GM18511 (cell line): ENCODE measurements around the gene C6orf136.

Experiments
- ATAC-seq: cut with Tn5 transposase; IDR thresholded peaks from one replicate; pipeline ENCODE4 v1.9.1; 2021; ENCODE audit warnings: mild to moderate bottlenecking, moderate library complexity; ENCODE audit not compliant: unreplicated experiment

Gene C6orf136

DNA sequence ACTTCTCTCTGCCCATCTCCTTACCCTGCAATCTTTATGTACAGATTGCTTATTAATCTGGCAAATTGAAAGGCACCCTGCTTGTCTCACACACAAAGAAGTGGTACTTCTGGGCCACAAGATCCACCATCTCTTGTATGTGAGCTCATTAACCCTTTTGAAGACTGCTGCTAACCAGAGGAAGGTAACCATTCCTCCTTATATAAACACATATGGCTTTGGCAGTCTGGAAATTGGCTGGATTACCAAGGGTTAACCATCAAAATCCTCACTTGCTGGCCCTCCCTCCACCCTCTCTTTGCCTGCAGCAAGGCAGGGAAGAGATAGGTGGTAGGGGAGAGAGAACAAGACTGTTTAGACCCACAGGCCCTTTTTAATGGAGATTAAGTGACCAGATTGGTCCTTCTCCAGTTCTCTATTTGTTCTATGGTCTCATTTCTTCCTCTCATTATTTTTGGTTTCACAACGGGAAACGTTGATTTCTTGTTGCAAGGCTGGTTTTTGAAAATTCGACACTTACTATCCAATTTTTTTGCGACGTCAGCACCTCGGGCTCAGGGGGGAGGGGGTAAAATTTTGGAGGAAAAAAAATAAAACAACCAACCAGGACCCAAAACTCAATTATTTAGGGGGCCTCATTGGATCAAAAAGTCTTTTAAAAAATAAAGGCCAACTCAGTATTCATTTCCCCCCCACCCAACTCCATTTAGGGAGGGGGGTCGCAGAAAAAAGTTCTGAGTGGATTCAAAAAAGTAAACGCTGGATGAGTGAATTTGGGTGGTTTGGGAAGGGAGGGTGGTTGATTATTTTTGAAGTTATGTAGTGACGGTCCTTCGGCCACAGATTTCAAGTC is 30.7 kb upstream of the C6orf136 start:
- no peak for ATAC-seq

DNA sequence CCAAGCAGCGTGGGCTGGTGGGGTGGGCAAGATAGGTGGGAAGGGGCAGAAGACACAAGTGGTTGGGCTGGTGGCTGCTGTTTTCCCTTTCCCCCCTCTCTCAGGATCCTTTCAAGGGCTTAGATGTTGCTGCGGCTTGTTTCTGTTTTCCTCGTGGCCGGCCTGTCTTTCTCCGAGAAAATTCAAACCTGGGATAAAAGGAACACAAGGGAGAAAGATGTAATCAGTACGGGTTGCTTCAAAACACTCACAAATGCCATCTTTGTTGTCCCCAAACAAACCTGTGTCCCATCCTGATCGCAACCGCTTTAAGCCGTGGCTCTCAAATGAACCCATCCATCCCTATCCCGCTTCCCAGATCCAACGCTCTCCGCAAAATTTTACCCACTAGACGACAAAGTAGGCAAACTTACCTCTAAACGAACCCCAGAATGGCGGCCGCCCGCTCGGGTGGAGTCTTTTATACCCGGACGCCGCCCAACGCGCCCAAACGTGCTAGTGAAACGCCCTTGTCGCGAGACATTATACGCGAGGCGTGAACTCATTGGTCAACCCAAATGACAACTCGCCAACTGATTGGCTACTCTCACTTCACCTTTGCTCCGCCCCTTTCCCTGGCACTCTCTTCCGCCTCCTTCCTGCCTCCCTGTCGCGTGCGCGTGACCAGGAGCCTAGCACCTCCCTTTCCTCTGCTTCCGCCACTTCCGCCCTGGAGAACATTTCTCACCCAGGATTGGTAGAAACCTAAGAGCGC is 29.9 kb upstream of the C6orf136 start, which contains the start of gene PPP1R10:
PPP1R10 (minus strand) TSS at position 433 of the 754 bp plus-strand sequence. CDS start 7,299 bp downstream, outside the sequence.
- ATAC-seq, result peak; percentile 83

DNA sequence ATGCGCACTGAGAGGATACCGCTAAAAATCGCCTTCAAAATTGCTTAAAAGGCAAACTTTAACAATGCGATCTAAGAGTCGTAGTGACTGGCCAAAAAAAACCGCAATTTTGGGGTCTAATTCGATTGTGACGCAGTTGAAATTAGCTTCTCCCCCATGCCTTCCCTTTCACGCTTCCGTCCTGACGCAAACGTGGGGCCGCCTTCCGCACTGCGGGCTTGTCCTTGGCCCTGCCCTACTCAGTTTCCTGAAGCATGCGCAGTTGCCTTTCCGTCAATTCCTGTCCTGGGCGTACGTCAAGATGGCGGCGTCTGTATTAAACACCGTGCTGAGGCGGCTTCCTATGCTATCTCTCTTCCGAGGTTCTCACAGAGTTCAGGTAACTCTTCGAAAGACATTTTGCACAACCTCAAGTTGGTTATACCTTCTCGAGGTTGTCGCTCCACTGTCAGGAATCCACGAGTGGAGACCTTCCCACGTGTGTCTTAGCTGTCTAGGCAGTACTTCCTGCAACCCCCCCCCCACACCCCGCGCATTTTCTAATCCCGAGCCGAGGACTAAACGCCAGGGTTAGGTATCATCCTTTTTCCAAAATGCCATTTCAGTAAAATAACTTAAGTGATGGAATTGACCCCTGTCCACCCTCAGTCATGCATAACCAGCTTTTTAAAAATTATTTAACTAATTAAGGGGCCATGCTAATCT is 29.2 kb upstream of the C6orf136 start, which contains the start of gene MRPS18B:
MRPS18B (plus strand) TSS at position 276 of the 705 bp plus-strand sequence; CDS start at position 302, 26 bp downstream.
- peak; percentile 80 for ATAC-seq

DNA sequence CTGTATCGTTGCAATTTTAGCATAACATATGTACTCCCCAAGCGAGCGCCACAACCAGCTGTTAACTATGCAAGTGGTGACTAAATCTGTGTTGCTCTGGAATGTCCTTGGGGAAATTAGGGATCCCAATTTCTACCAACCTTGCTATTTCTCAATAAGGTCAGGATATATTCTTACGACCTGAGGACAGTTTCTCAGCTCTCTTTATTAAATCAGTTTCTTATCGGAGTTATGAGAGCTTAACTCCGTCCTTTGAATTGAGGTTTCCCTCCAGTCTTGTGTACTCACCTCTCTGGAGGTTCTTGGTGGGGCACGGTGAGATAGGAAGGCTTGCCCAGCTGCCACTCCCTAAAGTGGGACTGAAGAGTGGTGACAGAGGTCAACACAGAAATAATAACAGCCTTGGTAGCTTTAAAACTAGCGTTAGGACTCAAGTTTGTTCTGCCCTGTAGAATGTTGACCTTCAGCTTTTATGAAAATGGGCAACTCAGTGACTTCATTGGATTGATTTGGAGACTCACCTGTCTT is 28.6 kb upstream of the C6orf136 start:
- no peak for ATAC-seq

DNA sequence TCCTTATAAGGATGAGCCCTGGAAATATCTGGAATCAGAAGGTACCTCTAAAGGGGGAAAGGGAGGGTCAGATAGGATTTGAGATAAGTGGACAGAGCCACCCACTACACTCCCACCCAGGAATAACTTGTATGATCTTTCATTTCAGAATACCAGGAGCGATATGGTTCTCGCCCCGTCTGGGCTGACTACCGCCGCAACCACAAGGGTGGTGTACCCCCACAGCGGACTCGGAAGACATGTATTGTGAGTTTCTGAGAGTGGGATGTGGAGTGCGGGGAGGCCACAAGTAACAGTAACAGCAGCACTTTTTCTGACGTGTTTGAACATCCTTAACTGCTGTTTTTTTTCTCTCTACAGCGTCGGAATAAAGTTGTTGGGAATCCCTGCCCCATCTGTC is 27.4 kb upstream of the C6orf136 start:
- no peak for ATAC-seq

DNA sequence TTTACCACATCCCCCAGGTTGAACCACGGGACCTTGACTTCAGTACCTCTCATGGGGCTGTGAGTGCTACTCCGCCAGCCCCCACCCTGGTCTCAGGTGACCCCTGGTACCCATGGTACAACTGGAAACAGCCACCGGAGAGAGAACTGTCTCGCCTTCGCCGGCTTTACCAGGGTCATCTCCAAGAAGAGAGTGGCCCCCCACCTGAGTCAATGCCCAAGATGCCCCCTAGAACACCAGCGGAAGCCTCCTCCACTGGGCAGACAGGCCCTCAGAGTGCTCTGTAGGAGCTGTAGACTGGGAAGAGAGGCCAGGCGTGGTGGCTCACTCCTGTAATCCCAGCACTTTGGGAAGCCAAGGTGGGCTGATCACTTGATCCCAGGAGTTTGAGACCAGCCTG is 21.4 kb upstream of the C6orf136 start:
- ATAC-seq, result no peak

DNA sequence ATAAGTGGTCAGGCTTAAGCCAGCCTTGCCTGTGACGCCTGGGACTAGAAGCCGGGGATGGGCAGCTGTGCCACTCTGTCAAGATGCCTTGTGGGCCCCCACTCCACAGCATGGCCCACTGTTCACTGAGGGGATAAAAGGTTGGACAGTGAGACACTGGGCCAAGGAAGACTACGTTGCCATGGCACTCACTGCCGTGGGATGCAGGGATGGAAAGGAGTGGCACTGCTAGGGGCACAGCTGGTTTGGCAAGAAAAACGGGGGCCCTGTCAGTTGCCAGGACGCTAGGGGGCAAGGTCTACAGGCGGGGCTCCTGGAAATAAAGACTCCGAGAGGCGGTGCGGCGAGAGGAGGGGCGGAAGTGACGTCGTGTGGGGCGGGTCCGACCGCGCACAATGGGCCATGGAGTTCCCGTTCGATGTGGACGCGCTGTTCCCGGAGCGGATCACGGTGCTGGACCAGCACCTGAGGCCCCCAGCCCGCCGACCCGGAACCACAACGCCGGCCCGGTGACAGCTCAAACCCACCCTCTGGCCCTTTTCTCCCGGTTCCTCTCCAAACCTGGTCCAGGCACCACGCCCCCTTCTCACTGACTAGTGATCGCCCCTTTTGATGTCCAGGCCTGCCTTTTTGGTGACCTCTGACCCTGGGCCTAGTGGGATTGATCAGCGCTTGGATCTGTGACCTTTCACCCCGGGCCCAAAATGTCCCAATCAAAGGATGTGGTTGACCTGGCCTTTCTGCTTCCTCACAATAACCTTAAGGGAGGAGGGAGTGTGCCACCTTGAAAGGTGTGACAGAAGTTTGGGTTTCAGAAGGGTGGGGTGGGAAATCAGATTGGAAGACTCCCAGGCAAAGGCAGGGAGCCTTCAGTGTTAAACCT is 20.2 kb upstream of the C6orf136 start, which contains the start of gene ATAT1:
ATAT1 (plus strand) TSS at position 391 of the 883 bp plus-strand sequence.
- peak; percentile 91 for ATAC-seq

DNA sequence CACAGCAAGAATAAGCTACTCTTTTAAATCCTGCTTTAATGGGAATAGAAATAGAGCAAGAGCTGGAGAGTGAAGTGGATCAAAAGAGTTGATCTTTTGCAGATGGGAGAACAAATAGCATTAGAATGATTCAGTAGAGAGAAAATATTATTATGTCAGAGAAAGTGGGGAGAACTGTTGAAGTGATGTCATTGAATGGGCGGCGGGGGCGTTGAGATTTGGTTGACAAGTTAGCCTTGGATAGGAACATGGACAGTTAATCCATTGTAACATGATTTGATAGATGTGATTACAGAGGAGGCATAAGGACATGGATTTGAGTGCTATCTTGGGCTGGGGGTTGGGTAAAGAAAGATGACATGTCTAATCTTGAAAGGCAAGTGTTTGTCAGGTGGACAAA is 11.1 kb upstream of the C6orf136 start:
- ATAC-seq, result no peak

DNA sequence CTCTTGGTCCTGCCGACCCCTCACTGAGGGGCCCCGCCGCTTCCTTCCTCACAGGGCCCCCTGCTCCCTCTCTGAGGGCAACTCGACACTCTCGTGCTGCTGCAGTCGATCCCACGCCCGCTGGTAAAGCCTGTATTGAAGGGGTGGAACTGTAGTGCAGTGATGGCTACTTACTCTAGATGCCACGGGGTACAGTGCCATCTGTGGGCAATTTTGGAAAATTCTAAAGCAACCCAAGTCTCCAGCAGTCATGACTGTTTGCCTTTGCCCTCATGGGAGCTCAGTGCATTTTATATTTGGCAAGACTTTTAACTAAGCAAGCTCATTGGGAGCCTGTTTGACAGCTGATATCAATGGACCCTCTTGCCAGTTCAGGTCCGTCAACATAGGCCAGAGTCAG is 6.5 kb upstream of the C6orf136 start:
- ATAC-seq, result no peak

DNA sequence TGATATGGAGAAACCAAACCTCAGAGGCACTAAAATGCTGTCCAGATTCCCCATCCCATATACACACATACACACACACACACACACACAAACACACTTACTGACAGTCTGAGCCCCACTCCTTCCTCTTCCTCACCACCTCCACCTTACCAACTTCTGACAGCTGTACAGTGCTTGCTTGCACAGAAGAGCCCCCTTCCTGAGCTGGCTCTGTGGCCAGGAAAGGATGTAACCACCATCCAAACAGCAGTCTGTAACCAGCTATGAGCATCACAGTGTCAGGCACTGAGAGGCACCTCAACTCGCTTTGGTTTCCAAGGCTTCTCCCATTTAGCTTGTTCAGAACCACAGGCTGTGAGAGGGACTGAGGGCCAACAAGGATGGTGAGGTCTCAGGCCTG is 5.9 kb upstream of the C6orf136 start:
- ATAC-seq, result no peak

DNA sequence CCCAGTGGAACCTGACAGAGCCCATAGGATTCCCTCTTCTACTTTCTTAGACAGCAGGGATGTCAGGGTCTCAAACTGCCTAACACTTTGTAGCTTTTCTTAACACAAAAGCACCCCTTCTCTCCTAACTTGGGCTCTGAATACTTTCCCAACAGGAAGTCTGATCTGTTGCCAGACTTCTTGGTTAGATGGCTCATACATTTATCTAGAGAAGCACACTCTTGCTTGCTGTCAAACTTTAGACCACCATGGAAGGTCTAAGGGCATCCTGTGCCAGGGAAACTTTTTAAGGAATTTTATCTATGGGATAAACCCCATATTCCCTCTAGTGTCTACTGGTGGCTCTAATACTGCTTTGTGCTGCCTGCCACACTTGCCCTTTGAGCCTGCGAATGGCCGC is 3.3 kb upstream of the C6orf136 start:
- no peak for ATAC-seq

DNA sequence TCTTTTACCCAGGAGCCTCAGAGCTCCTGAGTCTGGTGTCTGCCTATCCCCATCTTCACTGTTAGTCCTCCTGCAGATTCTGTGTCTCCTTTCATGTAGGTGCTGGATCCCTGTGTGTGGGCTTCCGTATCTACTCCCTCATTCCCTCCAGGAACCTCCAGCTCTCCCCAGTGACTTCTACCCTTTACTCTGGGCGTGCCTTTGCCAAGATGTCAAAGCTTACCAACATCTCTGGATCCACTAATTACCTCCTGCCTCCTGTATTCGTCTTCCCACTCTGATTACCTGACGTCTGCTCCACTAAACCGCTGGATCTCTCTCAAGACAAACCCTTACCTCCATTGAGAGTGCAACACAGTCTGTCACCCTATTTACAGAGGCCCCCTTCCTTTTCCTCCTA is 2.2 kb upstream of the C6orf136 start:
- ATAC-seq, result no peak

DNA sequence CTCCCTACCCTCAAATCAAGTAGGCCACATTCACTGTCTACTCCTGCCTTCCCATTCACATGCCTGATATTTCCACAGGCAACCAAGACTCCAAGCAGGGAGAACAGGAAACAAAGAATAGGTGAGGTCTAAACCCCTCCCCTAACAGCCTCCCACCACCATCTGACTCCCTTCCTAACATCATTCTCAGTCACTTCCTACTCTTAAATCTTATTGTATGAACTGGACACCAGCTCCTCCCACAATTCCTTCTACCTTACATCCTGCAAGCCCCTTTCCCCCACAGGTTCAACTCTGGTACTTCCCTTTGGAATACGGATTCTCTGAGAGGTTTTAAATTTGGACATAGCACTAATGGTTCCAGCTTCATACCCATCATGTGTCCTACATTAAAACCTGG is 944 bp upstream of the C6orf136 start:
- no peak for ATAC-seq

DNA sequence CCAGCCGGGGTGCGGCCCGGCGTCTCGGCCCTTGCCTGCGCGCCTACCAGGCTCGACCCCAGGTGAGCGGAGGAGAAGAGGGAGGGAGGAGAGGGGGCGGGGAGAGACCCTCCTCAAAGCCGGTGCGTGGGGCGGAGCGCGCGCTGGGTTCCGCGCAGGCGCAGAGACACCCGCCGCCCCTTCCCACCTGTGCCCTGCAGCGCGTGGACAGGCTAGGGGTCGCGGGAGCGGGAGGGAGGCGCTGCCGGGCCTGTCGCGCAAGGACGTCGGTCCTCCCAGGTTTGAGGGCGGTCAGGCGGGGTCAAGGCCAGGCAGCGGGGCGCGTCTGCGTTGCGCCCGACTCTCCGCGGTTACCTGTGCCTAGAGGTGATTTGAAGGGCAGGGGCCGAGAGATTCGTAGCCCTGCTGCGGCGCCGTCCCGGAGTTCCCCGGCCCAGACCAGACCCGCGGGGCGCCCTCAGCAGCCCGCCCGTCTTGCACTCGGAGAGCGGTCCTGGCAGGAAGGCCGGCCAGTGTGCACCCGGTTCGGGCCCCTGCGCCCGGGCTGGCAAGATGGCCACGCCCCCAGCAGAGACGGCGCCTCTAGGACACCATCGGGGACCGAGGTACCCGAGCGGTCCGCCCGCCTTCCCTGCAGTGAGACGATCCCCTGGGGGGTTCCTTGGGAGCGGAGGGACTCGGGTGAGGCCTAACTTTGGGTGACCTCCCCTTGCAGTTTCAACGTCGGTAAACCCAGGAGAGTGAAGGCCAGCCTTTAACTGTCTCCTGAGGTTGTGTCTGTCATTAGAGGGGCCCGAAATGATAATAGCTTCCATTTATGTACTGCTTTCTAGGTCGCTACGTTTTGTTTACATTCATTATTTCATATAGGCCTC is 546 bp downstream of the C6orf136 start:
- peak; percentile 74 for ATAC-seq

DNA sequence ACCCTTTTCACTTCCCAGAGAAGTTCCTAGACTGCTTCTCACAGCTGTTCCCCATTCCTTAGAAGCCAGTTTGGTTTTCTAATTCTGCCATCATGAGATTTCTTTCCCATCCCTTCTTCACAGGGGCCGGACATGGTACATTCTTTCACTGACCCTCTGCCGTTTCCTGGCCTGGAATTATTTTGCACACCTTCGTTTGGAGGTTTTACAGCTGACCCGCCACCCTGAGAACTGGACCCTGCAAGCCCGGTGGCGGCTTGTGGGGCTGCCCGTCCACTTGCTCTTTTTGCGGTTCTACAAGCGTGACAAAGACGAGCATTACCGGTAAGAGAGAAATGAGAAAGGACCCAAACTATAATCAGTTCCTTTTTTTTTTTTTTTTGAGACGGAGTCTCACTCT is 4.2 kb downstream of the C6orf136 start:
- ATAC-seq, result no peak

DNA sequence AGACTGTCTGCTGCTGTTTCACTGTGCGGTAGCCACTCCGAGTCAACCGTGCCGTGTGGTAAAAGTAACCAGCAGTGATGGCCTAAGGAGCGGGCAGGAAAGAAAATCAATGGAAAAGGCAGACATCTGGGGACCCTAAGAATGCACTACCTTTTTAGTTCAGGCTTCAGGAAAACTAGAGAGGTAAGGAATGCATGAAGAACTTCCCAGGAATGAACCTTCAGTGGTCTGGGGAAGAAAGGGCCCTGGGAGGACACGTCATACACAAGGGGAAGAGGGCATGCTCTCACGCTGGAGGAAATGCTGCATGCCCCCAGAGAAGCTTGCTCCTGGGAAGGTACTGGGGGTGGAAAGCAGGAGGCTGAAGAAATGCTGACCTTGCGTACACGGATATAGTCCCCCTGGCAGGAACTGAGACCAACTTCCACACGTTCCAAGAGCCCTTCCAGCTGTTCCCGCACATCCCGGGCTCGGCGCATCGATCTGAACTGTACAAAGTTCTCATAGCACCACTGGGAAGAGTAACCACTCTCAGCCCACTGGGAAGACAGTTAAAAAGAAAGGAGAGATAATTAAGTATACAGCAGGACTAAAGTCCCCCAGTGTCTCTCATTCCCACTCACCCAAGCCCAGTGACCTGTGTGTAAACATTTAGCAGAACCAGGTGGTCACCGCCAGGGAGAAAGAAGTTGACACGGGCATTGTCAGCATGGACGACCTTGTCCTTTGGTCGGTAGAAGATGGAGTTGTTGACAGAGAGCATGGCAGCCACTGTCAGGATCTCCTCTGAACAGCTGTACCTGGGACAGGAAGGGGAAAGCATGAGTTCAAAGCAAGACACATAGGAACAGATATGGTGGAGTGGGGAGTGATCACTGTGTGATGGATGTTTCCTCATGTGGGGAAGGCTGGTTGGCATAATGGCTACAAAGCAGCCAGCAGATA is 8.1 kb downstream of the C6orf136 start:
- ATAC-seq, result no peak

DNA sequence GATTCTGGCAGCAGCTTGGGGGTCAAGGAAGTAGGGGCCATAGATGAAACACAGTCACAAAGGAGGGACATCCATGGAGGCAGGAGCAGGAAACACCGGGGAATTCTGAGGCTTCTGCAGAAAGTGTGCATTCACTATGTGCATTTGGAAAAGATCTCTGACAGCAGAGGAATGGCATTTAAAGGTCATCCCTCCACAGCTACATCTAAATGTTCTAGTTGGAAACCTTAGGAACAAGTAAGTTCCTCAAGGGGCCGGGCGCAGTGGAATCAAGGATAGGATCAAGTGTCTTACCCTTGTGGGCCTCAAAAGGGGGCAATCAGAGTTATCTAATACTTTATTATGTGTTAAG is 8.8 kb downstream of the C6orf136 start:
- no peak for ATAC-seq

DNA sequence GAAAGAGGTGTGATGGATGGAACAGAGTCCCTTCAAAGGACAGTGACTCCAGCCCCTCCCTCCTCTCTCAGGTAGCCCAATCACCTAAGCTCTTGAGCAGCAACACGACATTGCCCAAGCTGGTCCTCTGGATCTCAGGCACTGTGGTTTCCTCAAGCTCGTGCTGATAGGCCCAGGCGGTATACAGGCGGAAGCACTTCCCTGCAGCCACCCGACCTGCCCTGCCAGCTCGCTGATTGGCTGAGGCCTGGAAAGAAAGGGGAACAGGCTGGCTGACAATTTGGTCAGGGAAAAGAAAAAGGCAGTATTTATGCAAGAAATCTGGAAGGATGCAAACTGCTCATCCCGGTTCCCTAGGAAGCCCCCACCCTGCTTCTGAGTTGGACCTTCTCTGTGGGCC is 9.6 kb downstream of the C6orf136 start:
- ATAC-seq, result no peak
